OCI-LY3 (cell line): ENCODE results near the gene BRPF1.

ENCODE experiments used
- H2AFZ ChIP-seq: fragments of 200-600, 300-600 bp; shearing (Covaris generic); 2 replicates; pipeline ENCODE4 v1.6.0; 2014; ENCODE audit warnings: antibody characterized with exemption, low read depth, low read length
- H3K27ac ChIP-seq: fragments of 200-600, 300-600 bp; sonication (generic); 2 replicates; pipeline ENCODE4 v1.5.1; 2014; ENCODE audit warnings: mild to moderate bottlenecking, low read length, moderate library complexity, mixed read lengths
- H3K27me3 ChIP-seq: fragments of 200-600, 300-600 bp; sonication (generic); 2 replicates; pipeline ENCODE4 v1.6.1; 2014; ENCODE audit warnings: low read depth, low read length, mixed read lengths
- H3K36me3 ChIP-seq: fragments of 200-600, 300-600 bp; sonication (generic); replicated peaks from 2 replicates; pipeline ENCODE3; 2014; ENCODE audit warnings: low read depth, low read length, mixed read lengths
- H3K4me1 ChIP-seq: fragments of 300-600, 200-600 bp; sonication (generic); 2 replicates; pipeline ENCODE4 v1.6.1; 2014; ENCODE audit warnings: low read length, mixed read lengths
- H3K4me2 ChIP-seq: fragments of 200-600, 300-600 bp; sonication (generic); 2 replicates; pipeline ENCODE4 v1.6.1; 2014; ENCODE audit warnings: low read length, mixed read lengths
- H3K4me3 ChIP-seq: fragments of 300-600, 200-600 bp; sonication (generic); 2 replicates; pipeline ENCODE4 v1.5.1; 2014; ENCODE audit warnings: antibody characterized with exemption, mild to moderate bottlenecking, low read length, moderate library complexity
- H3K79me2 ChIP-seq: fragments of 300-600, 200-600 bp; shearing (Covaris generic); 2 replicates; pipeline ENCODE4 v1.6.1; 2014; ENCODE audit warnings: mild to moderate bottlenecking, low read length, mixed read lengths
- H3K9ac ChIP-seq: fragments of 300-600, 200-600 bp; shearing (Covaris generic); 2 replicates; pipeline ENCODE4 v1.6.0; 2014; ENCODE audit warnings: mild to moderate bottlenecking, low read length, moderate library complexity
- H3K9me3 ChIP-seq: fragments of 200-600, 300-600 bp; shearing (Covaris generic); 2 replicates; pipeline ENCODE4 v1.6.1; 2014; ENCODE audit warnings: low read length, mixed read lengths; ENCODE audit not compliant: insufficient read depth
- H4K20me1 ChIP-seq: fragments of 200-600, 300-600 bp; sonication (generic); 2 replicates; pipeline ENCODE4 v1.6.1; 2016; ENCODE audit warnings: low read length, mixed read lengths; ENCODE audit not compliant: insufficient read depth
- CTCF ChIP-seq: fragments of 200-600, 300-600 bp; sonication (generic); IDR thresholded peaks from 2 replicates; pipeline ENCODE4 v1.5.1; 2014; ENCODE audit warnings: antibody characterized with exemption, low read length, low read depth
- EZH2phosphoT487 ChIP-seq: fragments of 200-600 bp; shearing (Covaris generic); IDR thresholded peaks from 2 replicates; pipeline ENCODE4 v1.6.1; 2018; ENCODE audit warnings: antibody characterized with exemption, mixed run types, low read depth

Gene BRPF1

GRCh38 chr3:9731206-9732079, at the start of gene BRPF1:
BRPF1 (plus strand) TSS chr3:9731735; CDS start chr3:9734141, 2,406 bp downstream.
- no peak for TF ChIP-seq CTCF
- TF ChIP-seq EZH2phosphoT487 = no peak
- peaks cover 19% of the 10 kb centered on the region for H4K20me1 ChIP-seq
- peak within 1 kb of the TSS; percentile 99 for H2AFZ ChIP-seq
- peaks cover 12% of the 10 kb centered on the region for H3K4me1 ChIP-seq
- no peaks in the 10 kb centered on the region for H3K27me3 ChIP-seq
- H3K4me2 ChIP-seq = peak within 1 kb of the TSS; percentile 99
- H3K9ac ChIP-seq = peak within 1 kb of the TSS; percentile 95
- H3K79me2 ChIP-seq = peaks cover 37% of the 10 kb centered on the region
- H3K36me3 ChIP-seq = peaks cover 6% of the 10 kb centered on the region
- H3K27ac ChIP-seq = peak within 1 kb of the TSS; percentile 81
- H3K4me3 ChIP-seq = peak within 1 kb of the TSS; percentile 94
- H3K9me3 ChIP-seq = no peaks in the 10 kb centered on the region

- Histone ChIP-seq H3K4me1 (no peaks in the 10 kb centered on the region), H3K4me3 (no peak overlapping the region), H4K20me1 (no peaks in the 10 kb centered on the region), H3K79me2 (no peaks in the 10 kb centered on the region), H3K36me3 (peaks cover 89% of the 10 kb centered on the region), H3K4me2 (no peak overlapping the region), H3K9ac (no peak overlapping the region), H3K27ac (no peak overlapping the region), H3K27me3 (no peaks in the 10 kb centered on the region), H2AFZ (no peak overlapping the region), H3K9me3 (no peaks in the 10 kb centered on the region)
- TF ChIP-seq CTCF (no peak), EZH2phosphoT487 (no peak)
Measured at GRCh38 chr3:9682096-9682495, 49.4 kb upstream of the BRPF1 start.

GRCh38 chr3:9683426-9683825, 48.1 kb upstream of the BRPF1 start:
- Histone ChIP-seq H3K79me2 (no peaks in the 10 kb centered on the region), H3K9ac (no peak overlapping the region), H3K4me2 (no peak overlapping the region), H2AFZ (no peak overlapping the region), H3K9me3 (no peaks in the 10 kb centered on the region), H3K4me3 (no peak overlapping the region), H4K20me1 (no peaks in the 10 kb centered on the region), H3K36me3 (peaks cover 86% of the 10 kb centered on the region), H3K4me1 (no peaks in the 10 kb centered on the region), H3K27me3 (no peaks in the 10 kb centered on the region), H3K27ac (no peak overlapping the region)
- no peak for TF ChIP-seq EZH2phosphoT487
- TF ChIP-seq CTCF = no peak

- Histone ChIP-seq H3K4me2 (no peak overlapping the region), H3K36me3 (peaks cover 87% of the 10 kb centered on the region), H3K4me3 (no peak overlapping the region), H3K9me3 (no peaks in the 10 kb centered on the region), H3K79me2 (no peaks in the 10 kb centered on the region), H3K4me1 (peaks cover under 1% of the 10 kb centered on the region; the same call in 1 of the 2 replicates), H2AFZ (no peak overlapping the region), H3K9ac (no peak overlapping the region), H3K27me3 (no peaks in the 10 kb centered on the region), H3K27ac (no peak overlapping the region), H4K20me1 (no peaks in the 10 kb centered on the region)
- TF ChIP-seq EZH2phosphoT487 = no peak
Measured at GRCh38 chr3:9685216-9686049, 46.1 kb upstream of the BRPF1 start.
